HepG2 (cell line): ENCODE measurements around the gene SYNDIG1. TPM values are rescaled to one million over a fixed set of nuclear protein-coding genes. Genes with fewer than 3 reads are reported as not detected.

Source experiments
- ATAC-seq: fragments of 200-7000 bp; cut with Tn5 transposase; 3 replicates; pipeline ENCODE4 v1.9.1; 2020; ENCODE audit warnings: mild to moderate bottlenecking, moderate library complexity
- BruUV-seq: library from RNA; stranded (reverse); fragments of 400-500 nt; replicated peaks from 2 replicates; lab custom pipeline; 2021; lab: Mats Ljungman, UMichigan
- CTCF ChIA-PET: fragments of 300-600 bp; formaldehyde crosslinking; extraction: SDS; loops from one replicate; lab custom pipeline; 2021; ENCODE audit warnings: low total read pairs, inconsistent platforms, low intra/inter-chr PET ratio; lab: Yijun Ruan, JAX
- POLR2A ChIA-PET: fragments of 350-600 bp; sonication (Branson Sonifier 250); formaldehyde crosslinking; loops from one replicate; lab custom pipeline; 2020; ENCODE audit warnings: antibody characterized with exemption, inconsistent platforms; lab: Yijun Ruan, JAX
- DNase-seq: peaks from one replicate; pipeline ENCODE4 v3.0.0-alpha.2; 2015; ENCODE audit warnings: low spot score
- FAIRE-seq: peaks from 3 replicates; lab custom pipeline; 2011; peaks lifted over from hg19 to GRCh38; lab: Jason Lieb, UNC
- H2AFZ ChIP-seq: one replicate; pipeline ENCODE4 v1.6.1; 2011; ENCODE audit warnings: low read length, inconsistent platforms
- H3K27ac ChIP-seq: fragments of 300-600 bp; 3 replicates; pipeline ENCODE4 v1.8.0; 2011; ENCODE audit warnings: mixed run types, mild to moderate bottlenecking, mixed read lengths, low read length, inconsistent platforms; ENCODE audit not compliant: insufficient read depth; ENCODE audit errors: extremely low read length
- H3K27me3 ChIP-seq, 2 experiments: fragments of 200-600 bp in 1 of 2; 2 replicates in 1 of 2; 3 replicates in 1 of 2; pipeline versions ENCODE4 v1.6.0 to v1.8.0; 2011; ENCODE audit warnings: low read length in 2 of 2, mild to moderate bottlenecking in 2 of 2, moderate library complexity in 2 of 2, inconsistent platforms in 1 of 2; ENCODE audit not compliant: insufficient read depth in 2 of 2, control insufficient read depth in 1 of 2
- H3K36me3 ChIP-seq, 2 experiments: fragments of 200-600 bp in 1 of 2; replicated peaks in 1 of 2; 2 replicates in 1 of 2; 3 replicates in 1 of 2; pipeline versions ENCODE4 v1.5.1 to v1.8.0; 2011; ENCODE audit warnings: low read length in 2 of 2, inconsistent platforms in 1 of 2; ENCODE audit not compliant: insufficient read depth in 2 of 2, control insufficient read depth in 1 of 2
- H3K4me1 ChIP-seq: 2 replicates; pipeline ENCODE4 v1.5.1; 2012; ENCODE audit warnings: low read length, inconsistent platforms; ENCODE audit not compliant: insufficient read depth
- H3K4me2 ChIP-seq: 2 replicates; pipeline ENCODE4 v1.6.0; 2011; ENCODE audit warnings: low read depth, low read length, inconsistent platforms
- H3K4me3 ChIP-seq, 3 experiments: fragments of 200-600 bp in 1 of 3; sonication (generic), shearing (Covaris generic) in 1 of 3; replicated peaks in 1 of 3; 2 replicates each; pipeline ENCODE4 v1.5.1; 2011 to 2016; ENCODE audit warnings: low read length in 3 of 3, inconsistent platforms in 2 of 3, low read depth in 2 of 3, mild to moderate bottlenecking in 2 of 3, control low read depth in 1 of 3, mixed read lengths in 1 of 3; ENCODE audit not compliant: insufficient read depth in 1 of 3
- H3K79me2 ChIP-seq: one replicate; pipeline ENCODE4 v1.6.1; 2011; ENCODE audit warnings: low read length, inconsistent platforms; ENCODE audit not compliant: insufficient read depth
- H3K9ac ChIP-seq: 2 replicates; pipeline ENCODE4 v1.6.0; 2011; ENCODE audit warnings: mild to moderate bottlenecking, low read depth, low read length, inconsistent platforms; ENCODE audit not compliant: insufficient read depth
- H3K9me3 ChIP-seq: 2 replicates; pipeline ENCODE4 v1.5.1; 2012; ENCODE audit warnings: mild to moderate bottlenecking, low read length
- H4K20me1 ChIP-seq: 2 replicates; pipeline ENCODE4 v1.6.0; 2011; ENCODE audit warnings: inconsistent platforms, mild to moderate bottlenecking, low read length, moderate library complexity; ENCODE audit not compliant: insufficient read depth
- GZF1 ChIP-seq: sonication (generic); formaldehyde crosslinking; IDR thresholded peaks from 2 replicates; pipeline ENCODE4 v1.5.1; 2020; ENCODE audit warnings: mild to moderate bottlenecking, missing genetic modification reagents
- MIXL1 ChIP-seq: IDR thresholded peaks from 2 replicates; pipeline ENCODE4 v1.6.1; 2016
- ZBTB40 ChIP-seq, 2 experiments: fragments of 450-650 bp in 1 of 2; sonication (generic) in 1 of 2; formaldehyde crosslinking in 1 of 2; IDR thresholded peaks; 2 replicates each; pipeline versions ENCODE4 v1.6.1 to v1.8.0; 2016 to 2022; ENCODE audit warnings: antibody characterized with exemption in 1 of 2, mild to moderate bottlenecking in 1 of 2, missing genetic modification reagents in 1 of 2
- ZNF235 ChIP-seq: sonication (generic); formaldehyde crosslinking; IDR thresholded peaks from 2 replicates; pipeline ENCODE4 v1.8.1; 2023; ENCODE audit warnings: mild to moderate bottlenecking, missing genetic modification reagents, borderline replicate concordance
- ZNF646 ChIP-seq: sonication (generic); formaldehyde crosslinking; IDR thresholded peaks from 2 replicates; pipeline ENCODE4 v1.9.0; 2021; ENCODE audit warnings: mild to moderate bottlenecking, missing genetic modification reagents
- ZNF678 ChIP-seq: sonication (generic); formaldehyde crosslinking; IDR thresholded peaks from 2 replicates; pipeline ENCODE4 v1.4.0; 2020; ENCODE audit warnings: mild to moderate bottlenecking, missing genetic modification reagents
- ZNF713 ChIP-seq: sonication (generic); formaldehyde crosslinking; IDR thresholded peaks from 2 replicates; pipeline ENCODE4 v1.4.0; 2020; ENCODE audit warnings: mild to moderate bottlenecking, missing genetic modification reagents
- ZNF816 ChIP-seq: sonication (generic); formaldehyde crosslinking; IDR thresholded peaks from 2 replicates; pipeline ENCODE4 v1.8.0; 2022; ENCODE audit warnings: missing genetic modification reagents, mild to moderate bottlenecking, borderline replicate concordance
- WGBS: methylation state at CpG from one replicate; pipeline ENCODE4 v1.1.6; 2017; ENCODE audit warnings: low lambda C conversion rate; 5-methylcytosine and 5-hydroxymethylcytosine counted together
- in situ Hi-C: cut with HindIII; loops from 2 replicates; pipeline ENCODE4 v1.10.0; 2017; ENCODE audit warnings: low pct_unique_long_range_greater_than_20kb; ENCODE audit not compliant: extremely low pct_ligation_motif_present
- intact Hi-C: fragments of 100-400 bp; cut with micrococcal nuclease; formaldehyde crosslinking; loops from one replicate; pipeline ENCODE4 v1.10.0; 2022; ENCODE audit not compliant: unreplicated experiment
- polyA plus RNA-seq, 8 experiments: library from polyadenylated mRNA; depleted of rRNA in 3 of 8; stranded (reverse) in 7 of 8; unstranded in 1 of 8; fragments of >200 nt; fragmentation: Illumina TruSeq in 4 of 8; extraction: Trizol in 4 of 8; gene quantifications; 2 replicates each; pipeline versions ENCODE4 v1.2.1 to v1.2.3, GENCODE V29; 2011 to 2016; ENCODE audit warnings: low read depth in 4 of 8, missing spikeins in 1 of 8, mixed read lengths in 1 of 8; ENCODE audit not compliant: insufficient read depth in 1 of 8
- total RNA-seq, 5 experiments: library from RNA; depleted of rRNA; stranded (reverse); fragments of >200 nt; fragmentation: Illumina TruSeq; extraction: Trizol; gene quantifications; 2 replicates each; pipeline ENCODE4 v1.2.3, GENCODE V29; 2016; ENCODE audit warnings: low read depth in 1 of 5

SYNDIG1 gene
- total and polyA plus RNA-seq, 2 of the 13 experiments (the other 11 are each of a cell fraction or from before 2014, with no cell fraction given), result not detected

GRCh38 chr20:24438331-24438730 lies 31.1 kb upstream of the SYNDIG1 start:
- ATAC-seq (no peak), DNase-seq (no peak), FAIRE-seq (no peak)
- WGBS, result 10% methylated on average over 2 of the region's 2 CpGs
- Histone ChIP-seq H3K9ac (no peak overlapping the region), H3K36me3 (no peaks in the 10 kb centered on the region), H3K79me2 (no peaks in the 10 kb centered on the region), H3K9me3 (no peaks in the 10 kb centered on the region), H3K27me3 (peaks cover 0 to 1% of the 10 kb centered on the region in 2 experiments; a peak in 1 of 5 replicates), H2AFZ (no peak overlapping the region), H3K4me2 (no peak overlapping the region), H3K4me3 (no peak overlapping the region), H3K4me1 (no peaks in the 10 kb centered on the region), H3K27ac (no peak overlapping the region), H4K20me1 (no peaks in the 10 kb centered on the region)
- BruUV-seq, result no TSS peak
- ChIA-PET POLR2A (no interaction called here), CTCF (no interaction called here)
- intact Hi-C loops, result no loop called here
- in situ Hi-C loops, result no loop called here
- TF ChIP-seq ZNF816, result no peak
- no peak for TF ChIP-seq ZNF646 (CRISPR knock-in tag)
- TF ChIP-seq MIXL1 (CRISPR knock-in tag), result no peak
- no peak for TF ChIP-seq GZF1
- TF ChIP-seq ZBTB40 (IDR thresholded peaks at IDR 0.05), result no peak
- no peak for TF ChIP-seq ZBTB40 (CRISPR knock-in tag; IDR thresholded peaks at IDR 0.05)
- no peak for TF ChIP-seq ZNF235 (CRISPR knock-in tag)
- TF ChIP-seq ZNF678, result no peak
- no peak for TF ChIP-seq ZNF713 (CRISPR knock-in tag)
